GM19239 (cell line): ENCODE measurements around the gene ELMO3.

ENCODE experiments used
- DNase-seq: peaks from one replicate; pipeline ENCODE4 v3.0.0; 2011; ENCODE audit warnings: low spot score; ENCODE audit not compliant: insufficient read length
- FAIRE-seq: peaks from 2 replicates; lab custom pipeline; 2011; peaks lifted over from hg19 to GRCh38; lab: Jason Lieb, UNC

The ELMO3 gene

DNA sequence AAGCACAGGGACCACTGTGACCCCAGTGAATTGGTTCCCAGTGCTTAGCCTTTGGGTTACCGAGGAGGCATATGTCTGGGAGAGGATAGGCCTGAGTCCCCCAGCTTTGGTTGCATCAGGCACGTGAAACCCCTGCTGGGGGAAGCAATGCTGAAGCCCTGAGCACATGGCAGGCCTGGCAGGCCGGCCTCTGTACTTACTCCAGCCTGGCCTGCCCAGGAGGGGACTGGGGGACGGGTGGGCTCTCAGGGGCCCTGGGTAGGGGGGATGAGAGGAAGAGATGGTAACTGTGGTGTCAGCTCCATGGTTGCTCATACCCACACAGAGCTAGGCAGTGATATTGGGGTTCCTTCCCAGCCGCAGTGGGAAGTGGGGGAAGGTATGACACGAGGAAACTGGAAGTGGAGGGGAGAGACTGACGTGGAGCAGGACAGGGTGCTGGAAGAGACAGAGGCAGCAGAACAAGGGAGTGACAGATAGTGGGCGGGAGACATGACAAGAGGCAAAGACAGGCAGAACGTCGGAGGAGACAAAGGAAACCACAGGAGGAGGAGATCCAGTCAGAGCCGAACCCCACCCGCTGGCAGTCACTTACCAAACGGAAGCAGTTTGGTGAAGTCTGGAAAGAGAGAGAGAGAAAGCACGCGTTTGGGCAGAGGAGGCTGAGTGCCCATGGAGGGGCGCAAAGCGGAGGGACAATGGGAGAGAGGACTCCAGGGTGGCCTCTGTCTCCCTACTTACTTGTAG, 37.1 kb downstream of the ELMO3 start:
- no peak for FAIRE-seq

DNA sequence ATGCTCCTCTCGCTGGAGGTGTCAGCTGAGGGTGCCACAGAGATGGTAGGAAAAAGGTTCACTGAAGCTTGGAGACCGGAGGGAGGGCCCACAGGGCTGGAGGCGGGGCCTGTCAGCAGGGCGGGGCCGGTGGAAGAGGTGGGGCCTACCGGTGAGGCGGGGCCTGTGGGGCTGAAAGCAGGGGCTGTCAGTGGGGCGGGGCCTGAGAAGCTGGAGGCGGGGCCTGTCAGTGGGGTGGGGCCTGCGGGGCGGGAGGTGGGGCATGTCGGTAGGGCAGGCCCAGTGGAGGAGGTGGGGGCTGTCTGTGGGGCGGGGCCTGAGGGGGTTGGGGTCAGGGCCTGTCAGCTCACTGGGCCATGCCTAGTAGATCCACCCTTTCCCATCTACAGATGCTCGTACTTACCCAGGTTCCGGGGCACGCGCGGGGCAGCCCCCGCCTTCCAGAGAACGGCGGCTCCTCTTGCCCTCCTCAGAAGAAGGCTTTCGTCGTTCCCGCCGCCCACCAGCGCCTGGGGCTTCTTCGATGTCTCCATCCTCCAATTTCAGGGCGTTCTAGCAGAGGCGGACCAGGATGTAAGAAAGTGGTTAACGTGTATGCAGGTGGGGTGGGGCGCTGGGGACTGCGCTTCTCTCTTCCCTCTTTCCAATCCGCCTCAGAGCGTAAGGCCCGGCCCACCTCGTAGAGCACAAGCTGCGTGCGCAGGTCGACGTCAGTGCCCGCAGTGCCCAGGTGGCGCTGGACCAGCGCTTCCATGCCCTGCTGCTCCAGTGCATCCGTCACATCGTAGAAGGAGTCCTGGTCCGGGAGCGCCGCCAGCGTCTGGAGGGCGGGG, 37.8 kb downstream of the ELMO3 start:
- FAIRE-seq (no peak), DNase-seq (peak; percentile 58)

More for the DNA sequence above, 37.1 kb downstream of the ELMO3 start:
- DNase-seq = no peak

DNA sequence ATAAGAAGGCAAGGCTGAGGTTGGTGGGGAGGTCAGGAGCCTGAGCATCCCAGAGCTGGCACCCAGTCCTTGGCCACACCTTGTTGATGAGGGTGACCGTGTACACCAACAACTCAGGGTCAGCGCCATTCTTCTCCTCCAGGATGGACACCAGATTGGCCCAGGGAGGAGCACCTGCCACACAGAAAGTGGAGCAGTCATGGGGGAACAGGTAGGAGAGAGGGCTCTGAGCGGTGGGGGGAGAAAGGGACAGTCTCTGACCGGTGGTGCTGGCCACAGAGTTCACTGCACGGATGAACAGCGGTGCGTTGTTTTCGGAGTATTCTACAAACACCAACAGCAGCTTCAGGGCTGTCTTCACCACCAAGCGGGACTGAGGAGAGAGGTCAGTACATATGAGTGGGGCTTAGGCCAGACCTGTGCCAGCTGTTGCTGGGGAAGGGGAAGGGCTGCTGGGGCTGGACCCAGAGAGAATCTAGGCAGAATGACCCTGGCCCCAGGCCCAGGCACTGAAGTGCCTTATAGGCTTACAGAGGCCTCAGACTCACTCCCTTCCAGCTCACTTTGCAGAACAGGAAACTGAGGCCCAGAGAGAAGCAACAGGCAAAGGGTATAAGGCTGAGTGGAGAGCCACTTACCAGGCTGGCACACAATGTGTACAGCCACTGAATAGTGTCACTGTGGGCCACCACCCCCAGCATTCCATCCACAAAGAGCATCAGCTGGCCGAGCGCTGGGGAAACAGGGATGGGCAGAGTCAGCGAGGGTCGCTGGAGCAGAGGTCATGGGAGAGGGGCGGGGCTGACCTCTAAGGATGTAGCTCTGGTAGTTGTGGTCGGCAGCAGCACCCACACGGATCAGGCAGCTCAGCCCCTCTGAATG, 38.7 kb downstream of the ELMO3 start:
- FAIRE-seq (no peak), DNase-seq (no peak)

DNA sequence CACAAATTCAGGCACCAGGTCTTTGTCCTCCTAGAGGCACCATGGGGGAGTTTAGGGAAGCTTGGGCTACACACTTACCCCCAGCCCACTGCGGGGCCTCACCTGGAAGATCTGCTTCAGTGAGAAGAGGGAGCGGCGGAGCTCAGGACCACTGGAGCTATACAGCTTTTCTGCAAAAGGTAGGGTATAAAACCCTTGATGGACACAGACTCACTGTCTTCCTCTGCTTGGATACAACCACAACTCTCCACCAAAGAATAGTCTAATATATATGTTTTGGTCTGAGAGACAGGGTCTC, 39.3 kb downstream of the ELMO3 start:
- DNase-seq = no peak
- no peak for FAIRE-seq

DNA sequence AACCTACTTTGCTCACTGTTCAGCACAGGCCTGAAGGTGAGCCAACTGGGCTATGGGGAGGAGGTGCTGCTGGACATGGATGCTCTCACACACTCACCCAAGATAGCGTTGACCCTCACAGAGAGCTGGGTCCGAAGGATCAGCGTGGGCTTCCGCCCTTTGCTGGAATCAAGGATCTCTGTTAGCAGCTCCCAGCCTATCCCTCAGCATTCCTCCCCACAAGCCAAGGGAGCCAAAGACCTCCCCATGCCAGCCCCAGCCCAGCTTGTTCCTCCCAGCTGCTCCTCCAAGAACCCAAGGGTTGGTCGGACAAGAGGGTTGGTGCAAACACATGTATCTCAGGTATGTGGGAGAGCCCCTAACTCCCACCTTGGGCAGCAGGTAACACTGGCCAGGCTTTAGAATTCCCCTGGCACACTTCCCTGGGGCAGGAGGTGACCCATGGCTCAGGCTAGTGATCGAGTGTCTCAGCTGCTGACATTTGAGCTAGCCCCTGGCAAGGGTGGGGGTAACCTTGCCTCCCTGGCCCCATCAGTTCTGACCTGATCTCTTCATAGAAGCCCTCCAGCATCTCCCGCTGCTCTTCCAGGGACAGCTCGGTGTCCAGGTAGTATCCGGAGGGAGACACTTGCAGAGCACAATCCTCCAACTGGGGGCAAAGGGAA, 40.0 kb downstream of the ELMO3 start:
- FAIRE-seq = no peak
- DNase-seq = no peak

DNA sequence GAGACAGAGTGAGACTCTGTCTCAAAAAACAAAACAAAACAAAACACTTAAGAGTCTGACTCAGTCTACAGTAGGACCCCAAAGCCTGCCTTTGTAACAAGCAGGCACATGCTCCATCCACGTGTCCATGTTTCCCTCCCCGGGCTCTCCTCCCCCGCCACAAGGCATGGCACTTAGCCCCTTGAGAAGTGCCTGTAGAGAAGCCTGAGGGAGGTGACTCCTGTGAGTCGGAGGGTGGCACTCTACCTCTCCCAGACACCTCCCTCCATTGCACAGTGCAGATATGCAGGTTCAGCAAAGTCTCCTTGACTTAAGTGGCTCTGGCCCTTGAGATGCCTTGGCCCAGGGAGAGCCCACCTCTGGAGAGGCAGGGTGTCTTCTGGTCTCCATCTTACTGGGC, 41.6 kb downstream of the ELMO3 start:
- FAIRE-seq = no peak

DNA sequence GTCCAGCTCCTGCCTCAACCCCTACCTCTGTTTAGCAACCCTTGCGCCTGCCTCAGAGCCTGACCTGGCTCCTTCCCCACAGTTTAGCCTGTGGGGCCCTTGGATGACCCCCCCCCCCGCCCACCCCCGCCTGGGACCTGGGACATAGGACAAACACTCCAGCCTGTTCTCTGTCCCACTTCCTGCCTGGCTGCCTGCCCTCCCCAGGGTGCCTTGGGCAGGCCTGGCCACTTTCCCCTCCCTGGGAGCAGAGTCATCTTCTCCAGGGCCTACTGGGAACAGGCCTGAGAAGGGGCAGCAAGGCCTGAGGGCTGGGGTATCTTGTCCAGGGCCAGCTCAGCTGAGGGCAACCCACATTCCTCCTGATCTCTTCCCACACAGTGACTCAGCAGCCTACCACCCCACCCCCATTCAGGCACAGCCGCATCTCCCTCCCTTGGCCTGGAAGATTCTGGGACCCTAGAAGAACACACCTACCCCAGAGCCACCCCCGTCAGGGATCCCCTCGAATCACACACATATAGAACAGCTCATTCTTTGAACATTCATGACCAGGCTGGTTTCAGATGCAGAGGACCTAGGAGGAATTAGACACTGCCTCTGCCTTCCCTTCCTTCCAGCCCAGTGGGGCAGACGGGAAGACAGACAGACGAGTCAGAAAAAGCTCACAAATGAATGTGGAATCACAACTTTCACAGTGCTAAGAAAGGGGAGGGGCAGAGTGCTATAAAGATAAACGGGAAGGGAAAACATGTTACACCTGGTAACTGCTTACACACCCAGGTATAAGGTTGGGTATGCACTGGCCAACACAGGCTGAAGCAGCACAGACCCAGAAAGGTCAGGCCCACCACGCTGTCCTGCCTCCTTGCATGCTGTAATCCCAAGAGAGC, 42.3 kb downstream of the ELMO3 start:
- FAIRE-seq (no peak), DNase-seq (no peak)

More for the DNA sequence above, 41.6 kb downstream of the ELMO3 start:
- DNase-seq = no peak

DNA sequence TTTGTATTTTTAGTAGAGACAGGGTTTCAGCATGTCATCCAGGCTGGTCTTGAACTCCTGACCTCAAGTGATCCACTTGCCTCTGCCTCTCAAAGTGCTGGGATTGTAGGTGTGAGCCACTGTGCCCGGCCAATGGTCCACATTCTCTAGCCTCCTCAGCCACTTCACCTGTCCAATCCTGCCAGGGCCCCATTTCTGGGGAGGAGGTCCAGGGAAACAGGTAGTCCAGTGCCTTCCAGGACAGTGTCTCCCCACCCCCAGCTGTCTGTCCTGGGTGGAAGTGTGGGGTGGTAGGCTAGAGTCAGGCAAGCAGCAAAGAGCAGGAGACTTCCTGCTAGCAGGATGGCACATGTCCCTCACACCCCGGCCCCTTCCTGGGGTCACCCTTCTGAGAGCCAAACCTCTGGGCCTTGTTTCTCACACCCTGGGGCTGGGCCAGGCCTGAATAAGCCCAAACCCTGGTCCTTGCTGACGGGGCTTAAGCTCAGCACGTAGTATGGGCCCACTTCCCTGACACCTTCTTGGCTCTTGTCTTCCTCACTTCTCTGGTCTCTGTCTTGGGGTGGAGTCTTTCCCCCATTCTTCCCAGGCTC, 43.3 kb downstream of the ELMO3 start:
- no peak for FAIRE-seq
- no peak for DNase-seq

DNA sequence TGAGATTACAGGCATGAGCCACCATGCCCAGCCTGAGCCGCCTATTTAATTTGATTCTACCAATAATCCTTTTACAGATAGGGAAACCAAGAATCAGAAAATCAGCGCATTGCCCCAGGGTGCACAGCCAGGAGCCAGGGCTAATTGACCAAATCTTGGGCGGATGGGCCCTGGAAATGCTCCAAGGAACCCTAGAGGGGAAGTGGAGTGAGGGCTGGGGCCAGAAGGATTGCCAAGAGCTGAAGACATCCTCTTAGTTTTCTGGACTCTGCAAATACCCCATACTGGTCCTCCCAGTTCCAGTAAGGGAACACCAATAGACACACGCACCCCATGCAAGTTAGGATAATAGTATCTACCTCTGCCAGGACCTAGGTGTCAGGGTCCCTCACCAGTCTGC, 44.5 kb downstream of the ELMO3 start:
- DNase-seq (no peak), FAIRE-seq (no peak)

DNA sequence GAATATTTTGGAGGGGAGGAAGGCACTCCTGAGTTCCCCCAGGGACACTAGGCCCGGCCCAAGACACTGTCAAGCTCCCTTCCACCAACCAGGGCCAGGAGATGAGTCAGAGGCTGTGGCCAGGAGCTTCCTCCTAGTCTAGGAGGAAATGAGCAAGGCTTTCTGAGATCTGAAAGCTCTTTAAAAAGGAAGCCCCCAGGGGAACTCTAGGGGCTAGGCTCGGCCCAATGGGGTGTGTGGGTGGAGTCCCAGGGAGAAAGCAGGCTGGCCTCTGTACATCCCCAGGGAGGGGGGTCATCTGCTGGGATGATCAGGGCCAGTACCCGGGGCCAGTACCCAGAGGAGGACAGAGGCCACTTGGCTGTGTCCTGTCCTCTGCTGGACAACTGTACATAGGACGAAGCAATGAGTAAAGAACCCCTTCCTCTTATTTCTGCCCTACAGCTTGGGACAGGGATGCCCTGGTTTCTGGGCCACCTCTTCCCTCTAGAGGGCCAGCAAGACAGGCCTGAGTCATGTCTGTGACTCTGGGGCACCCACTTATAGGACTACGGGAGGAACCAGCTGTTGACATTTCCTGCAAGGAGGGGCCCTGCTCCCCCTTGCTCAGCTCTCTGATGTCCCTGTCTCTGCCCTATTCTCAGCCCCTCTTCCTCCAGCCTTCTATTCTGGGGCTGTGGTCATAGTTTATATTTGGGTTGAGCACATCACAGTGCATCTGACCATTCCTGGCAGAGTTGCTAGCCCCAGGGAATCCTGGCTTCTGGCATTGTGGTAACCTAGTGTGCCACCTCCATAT, 45.7 kb downstream of the ELMO3 start:
- FAIRE-seq (peak; percentile 93), DNase-seq (peak; percentile 87)

DNA sequence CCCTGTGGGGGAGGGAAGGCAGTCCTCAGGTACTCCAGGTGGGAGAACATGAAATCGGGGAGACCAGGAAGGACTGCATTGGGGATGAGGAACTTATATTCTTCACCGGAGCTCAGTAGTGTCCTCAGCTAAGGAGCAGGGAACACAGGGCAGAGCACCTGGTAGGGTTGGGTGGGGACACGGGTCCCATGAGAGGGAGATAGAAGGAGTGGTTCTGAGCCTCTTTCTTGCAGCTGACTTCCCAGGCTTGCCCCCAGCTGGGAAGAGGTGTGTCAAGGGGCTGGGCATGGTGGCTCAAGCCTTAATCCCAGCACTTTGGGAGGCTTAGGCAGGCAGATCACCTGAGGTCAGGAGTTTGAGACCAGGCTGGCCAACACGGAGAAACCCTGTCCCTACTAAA, 46.3 kb downstream of the ELMO3 start:
- DNase-seq (no peak), FAIRE-seq (no peak)

DNA sequence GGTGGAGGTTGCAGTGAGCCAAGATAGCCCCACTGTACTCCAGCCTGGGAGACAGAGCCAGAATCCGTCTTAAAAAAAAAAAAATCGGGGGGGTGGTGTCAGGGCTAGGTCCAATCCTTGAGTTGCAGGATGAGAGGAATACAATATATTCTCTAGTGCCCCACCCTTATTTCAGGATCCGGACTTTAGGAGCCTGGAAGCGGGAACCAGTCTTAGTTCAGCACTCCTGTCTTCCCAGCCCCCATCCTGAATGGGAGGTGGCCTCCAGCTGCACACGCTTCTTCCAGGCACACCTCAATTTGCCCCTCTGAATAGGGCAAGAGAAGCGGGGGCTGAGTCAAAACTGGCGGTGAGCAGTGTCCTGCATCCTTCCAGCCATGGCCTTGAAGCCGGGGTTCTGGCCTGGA, 46.7 kb downstream of the ELMO3 start:
- DNase-seq = no peak
- FAIRE-seq = no peak

DNA sequence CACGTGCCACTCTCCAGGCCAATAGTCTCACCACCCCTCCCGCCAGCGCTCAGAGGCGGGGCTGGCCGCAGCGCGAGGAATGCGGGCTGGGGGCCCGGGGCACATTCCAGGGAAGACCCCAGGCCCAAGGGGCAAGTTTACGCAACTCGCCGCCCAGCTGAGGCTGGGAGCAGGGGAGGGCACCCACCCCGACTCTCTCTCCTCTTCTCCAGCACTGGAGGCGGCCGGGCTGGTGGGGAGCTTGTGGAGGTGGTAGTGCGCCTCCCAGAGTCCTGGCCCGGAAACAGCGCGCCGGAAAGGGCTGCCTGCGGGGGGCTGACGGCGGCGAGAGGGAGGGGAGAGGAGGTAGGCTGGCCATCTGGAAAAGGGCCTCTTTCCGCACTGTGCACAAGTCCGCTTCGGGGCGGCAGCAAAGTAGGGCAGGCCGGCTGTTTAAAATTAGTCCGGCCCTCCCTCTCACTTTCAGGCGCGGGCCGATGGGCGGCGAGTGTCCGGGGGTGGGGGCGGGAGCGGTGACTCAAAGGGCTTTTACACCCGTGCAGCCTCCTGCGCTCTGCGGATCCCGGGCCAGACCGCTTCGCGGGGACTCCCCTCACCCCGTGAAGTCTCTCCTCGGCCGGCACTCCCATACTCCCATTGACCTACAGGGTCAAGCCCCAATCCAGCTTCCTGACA, 47.3 kb downstream of the ELMO3 start:
- FAIRE-seq = peak; percentile 44

DNA sequence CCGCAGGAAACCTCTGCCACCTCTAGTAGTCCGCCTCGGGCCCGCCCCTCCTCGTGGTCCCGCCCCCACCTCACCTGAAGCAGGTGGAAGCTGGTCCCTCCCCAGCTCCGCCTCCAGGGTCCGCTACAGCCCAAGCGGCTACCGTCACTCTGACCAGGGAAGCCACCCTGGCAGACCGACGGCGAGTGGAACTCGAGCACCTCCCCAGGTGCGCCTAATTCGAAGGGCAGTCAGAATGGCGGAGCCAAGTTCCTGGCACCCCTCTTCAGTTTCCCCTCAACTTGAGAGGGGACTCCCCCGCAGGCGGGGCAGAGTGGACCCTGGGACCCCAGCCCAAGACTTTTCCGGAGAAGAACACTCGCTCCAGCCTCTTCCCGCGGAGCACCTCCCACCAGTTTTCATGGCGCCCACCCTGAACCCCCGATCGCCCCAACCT, 47.8 kb downstream of the ELMO3 start:
- no peak for DNase-seq
- no peak for FAIRE-seq

More for the DNA sequence above, 47.3 kb downstream of the ELMO3 start:
- no peak for DNase-seq

DNA sequence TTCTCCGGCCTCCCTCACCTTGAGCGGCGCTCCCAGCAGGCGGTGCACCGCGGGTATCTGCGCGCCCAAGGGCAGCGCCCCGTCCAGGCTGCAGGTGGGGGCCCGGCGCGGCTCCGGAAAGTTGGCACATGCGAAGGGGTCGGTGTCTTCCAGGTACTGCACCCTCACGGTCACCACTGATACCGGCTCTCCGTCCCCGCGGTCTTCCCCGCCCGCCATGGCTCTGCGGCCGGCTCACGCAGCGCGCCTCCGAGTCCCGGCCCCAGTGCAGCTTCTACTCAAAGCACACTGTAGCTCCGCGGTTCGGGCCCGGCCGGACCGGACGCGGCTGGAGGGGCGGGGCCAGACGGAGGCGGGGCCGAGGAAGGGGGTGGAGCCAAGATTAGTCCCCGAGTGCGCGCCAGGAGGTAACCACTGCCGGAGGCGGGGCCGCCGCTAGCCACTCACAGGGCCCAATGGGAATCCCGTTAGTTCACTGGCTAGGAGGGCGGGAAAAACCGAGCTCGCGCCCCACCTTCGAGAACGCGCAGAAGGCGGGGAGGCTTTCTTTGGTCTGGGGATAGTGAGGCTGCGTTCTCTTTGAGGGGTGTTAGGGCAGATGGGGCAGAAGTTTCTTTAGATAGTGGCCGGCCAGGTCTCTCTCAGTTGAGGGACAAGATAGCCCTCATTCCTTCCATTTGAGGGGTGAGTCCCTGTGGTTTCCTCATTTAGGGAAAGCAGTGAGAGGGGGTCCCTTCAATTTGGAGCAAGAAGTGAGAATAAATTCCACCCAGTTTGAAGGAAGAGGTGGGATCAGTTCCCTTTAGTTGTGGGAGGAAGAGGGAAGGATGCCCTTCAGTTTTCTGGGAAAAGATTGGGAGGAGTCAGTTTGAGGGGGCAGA, 48.5 kb downstream of the ELMO3 start, which contains the start of gene FHOD1:
FHOD1 (minus strand) TSS at position 290 of the 881 bp plus-strand sequence; CDS start at position 219, 71 bp downstream.
- peak; percentile 97 for DNase-seq
- FAIRE-seq = peak; percentile 95

DNA sequence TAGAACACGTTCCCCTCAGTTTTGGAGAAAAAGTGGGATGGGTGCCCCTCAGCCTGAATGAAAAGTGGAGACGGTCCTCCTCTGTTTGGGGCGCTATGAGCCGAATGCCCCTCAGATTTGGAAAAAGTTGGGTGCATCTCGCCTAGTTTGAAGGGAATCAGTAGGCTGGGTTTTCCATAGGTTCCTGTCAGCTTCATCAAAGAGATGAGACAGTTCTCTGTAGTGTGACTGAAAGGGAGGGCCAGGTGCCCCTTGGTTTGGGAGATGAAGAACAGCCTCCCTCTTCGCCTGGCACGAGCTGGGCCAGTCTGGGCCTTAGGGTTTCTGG, 49.1 kb downstream of the ELMO3 start:
- no peak for FAIRE-seq

More for the DNA sequence above, 49.1 kb downstream of the ELMO3 start:
- DNase-seq = no peak
